GM23248 (cell line): ENCODE results near the gene TINCR.

Experiments used
- EZH2 ChIP-seq: fragments of 200-600 bp; sonication (generic); IDR thresholded peaks from 2 replicates; pipeline ENCODE4 v1.6.1; 2018; ENCODE audit warnings: antibody characterized with exemption, mild to moderate bottlenecking; ENCODE audit not compliant: insufficient read depth, poor library complexity, severe bottlenecking
- EZH2phosphoT487 ChIP-seq: fragments of 200-600 bp; sonication (generic); IDR thresholded peaks from 2 replicates; pipeline ENCODE4 v1.6.1; 2018; ENCODE audit warnings: antibody characterized with exemption, moderate library complexity, mild to moderate bottlenecking, low read depth; ENCODE audit not compliant: insufficient read depth

DNA sequence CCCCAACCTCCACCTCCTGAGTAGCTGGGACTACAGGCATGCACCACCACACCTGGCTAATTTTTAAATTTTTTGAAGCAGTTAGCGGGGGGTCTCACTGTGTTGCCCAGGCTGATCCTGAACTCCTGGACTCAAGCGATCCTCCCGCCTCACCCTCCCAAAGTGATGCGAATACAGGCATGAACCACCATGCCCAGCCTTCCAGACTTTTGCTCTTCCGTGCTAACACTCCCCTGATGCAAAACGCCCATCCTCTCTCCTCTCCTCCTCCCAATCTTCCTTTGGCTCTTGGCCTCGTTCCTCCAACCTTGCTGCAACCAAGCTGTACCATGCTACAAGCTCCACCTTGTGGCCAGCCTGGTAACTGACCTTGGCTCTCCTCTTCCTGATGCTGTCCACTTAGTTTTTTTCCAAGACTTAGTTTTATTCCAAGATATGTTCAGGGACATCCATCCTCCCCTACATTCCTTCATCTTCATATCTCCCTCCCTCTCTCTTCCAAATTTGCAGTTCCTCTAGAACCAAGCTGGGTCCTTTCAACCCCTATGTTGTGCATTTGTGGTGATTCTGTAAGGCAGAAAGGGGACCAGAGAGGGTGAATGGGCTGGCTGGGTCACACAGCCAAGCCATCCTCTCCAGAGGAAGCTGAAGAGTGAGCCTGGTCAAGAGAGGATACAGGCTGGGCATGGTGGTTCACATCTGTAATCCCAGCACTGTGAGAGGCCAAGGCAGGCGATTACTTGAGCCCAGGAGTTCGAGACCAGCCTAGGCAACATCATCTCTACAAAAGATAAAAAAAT lies 32.8 kb downstream of the TINCR start:
- TF ChIP-seq EZH2 (no peak), EZH2phosphoT487 (no peak)
